Left renal pelvis (tissue), 4 donors: ENCODE measurements around the gene PTPN14. TPM values are rescaled to one million over a fixed set of nuclear protein-coding genes. Genes with fewer than 3 reads are reported as not detected.

Experiments used
- DNase-seq, 4 donors: peaks; one replicate each; pipeline ENCODE4 v3.0.0-alpha.2; 2013; ENCODE audit warnings: low read depth in 4 of 4, low spot score in 3 of 4
- polyA plus RNA-seq, 4 donors: library from polyadenylated mRNA; unstranded; fragments of 120-200 nt; gene quantifications; one replicate each; pipeline ENCODE4 v1.2.1, GENCODE V29; 2013; ENCODE audit not compliant: insufficient read length in 4 of 4

PTPN14 gene
- polyA plus RNA-seq, 4 donors: 22.5 to 36.6 (median 34.8) TPM

GRCh38 chr1:214569357-214570004 is 18.1 kb upstream of the PTPN14 start:
- DNase-seq: no peak

GRCh38 chr1:214568328-214568727 is 16.9 kb upstream of the PTPN14 start:
- DNase-seq: no peak

GRCh38 chr1:214567481-214567980 is 16.1 kb upstream of the PTPN14 start:
- DNase-seq: no peak

GRCh38 chr1:214566158-214567104 is 15.0 kb upstream of the PTPN14 start:
- no peak for DNase-seq

- no peak for DNase-seq
Measured at GRCh38 chr1:214565310-214565709, 13.9 kb upstream of the PTPN14 start.

- no peak for DNase-seq
Measured at GRCh38 chr1:214563881-214564280, 12.5 kb upstream of the PTPN14 start.

- DNase-seq: peak in 1 of 4 donors; percentile 82
Measured at GRCh38 chr1:214557952-214558735, 6.7 kb upstream of the PTPN14 start.

GRCh38 chr1:214553142-214553710 is 1.8 kb upstream of the PTPN14 start:
- DNase-seq: no peak

GRCh38 chr1:214552174-214552608 is 789 bp upstream of the PTPN14 start:
- DNase-seq: peak in 3 of 4 donors; percentile 71 to 84 (median 77)

- no peak for DNase-seq
Measured at GRCh38 chr1:214550857-214551435, 456 bp downstream of the PTPN14 start.

- DNase-seq: no peak
Measured at GRCh38 chr1:214550013-214550856, 1.2 kb downstream of the PTPN14 start.

GRCh38 chr1:214549604-214550003 is 1.8 kb downstream of the PTPN14 start:
- DNase-seq: no peak

- DNase-seq: no peak
Measured at GRCh38 chr1:214548988-214549387, 2.4 kb downstream of the PTPN14 start.

GRCh38 chr1:214548271-214548670 is 3.1 kb downstream of the PTPN14 start:
- DNase-seq: no peak

- DNase-seq: no peak
Measured at GRCh38 chr1:214547747-214548146, 3.7 kb downstream of the PTPN14 start.

GRCh38 chr1:214546886-214547641 is 4.3 kb downstream of the PTPN14 start:
- no peak for DNase-seq

GRCh38 chr1:214546084-214546483 is 5.3 kb downstream of the PTPN14 start:
- no peak for DNase-seq

- DNase-seq: no peak
Measured at GRCh38 chr1:214545293-214545692, 6.1 kb downstream of the PTPN14 start.
